Measurements from ENCODE around the gene VPS26C. TPM values are rescaled to one million over a fixed set of nuclear protein-coding genes. Genes with fewer than 3 reads are reported as not detected.

Gene VPS26C
- total and polyA plus RNA-seq, 2 of the 13 experiments (the other 11 are each of a cell fraction or from before 2014, with no cell fraction given) = 30.3 to 39.7 TPM

GRCh38 chr21:37188825-37189224, 78.3 kb downstream of the VPS26C start:
- ATAC-seq = no peak
- Histone ChIP-seq H3K9ac (ENCODE audit: insufficient read depth, low read depth, low read length) (no peak overlapping the region), H3K79me2 (ENCODE audit: insufficient read depth, low read length) (no peaks in the 10 kb centered on the region), H2AFZ (ENCODE audit: low read length) (no peak overlapping the region), H3K4me2 (ENCODE audit: low read depth, low read length) (no peak overlapping the region), H3K27ac (ENCODE audit: extremely low read length, insufficient read depth, low read length) (no peak overlapping the region), H3K4me1 (ENCODE audit: insufficient read depth, low read length) (no peaks in the 10 kb centered on the region), H3K9me3 (ENCODE audit: low read length) (no peaks in the 10 kb centered on the region), H4K20me1 (ENCODE audit: insufficient read depth, low read length) (no peaks in the 10 kb centered on the region), H3K36me3 (replicated peaks in 1 of 2; ENCODE audit: control insufficient read depth in 1 of 2, insufficient read depth in 2 of 2, low read length in 2 of 2) (peaks cover 22 to 75% of the 10 kb centered on the region in 2 experiments), H3K27me3 (ENCODE audit: control insufficient read depth in 1 of 2, insufficient read depth in 2 of 2, low read length in 2 of 2) (no peaks in the 10 kb centered on the region), H3K4me3 (replicated peaks in 1 of 3; ENCODE audit: insufficient read depth in 1 of 3, low read depth in 2 of 3, low read length in 3 of 3) (no peak overlapping the region)
- no TSS peak for BruUV-seq (replicated peaks)
- DNase-seq (ENCODE audit: low spot score) = no peak
- ChIA-PET POLR2A (no interaction called here), CTCF (ENCODE audit: low intra/inter-chr PET ratio, low total read pairs) (no interaction called here)
- 90% methylated on average over 1 of the region's 1 CpG for WGBS (ENCODE audit: low lambda C conversion rate)
- FAIRE-seq = no peak
- TF ChIP-seq DR1 (CRISPR knock-in tag; IDR thresholded peaks at IDR 0.05) (no peak), ZNF777 (CRISPR knock-in tag; IDR thresholded peaks at IDR 0.05) (no peak), ZNF576 (CRISPR knock-in tag; IDR thresholded peaks at IDR 0.05) (no peak), MNT (IDR thresholded peaks at IDR 0.05) (peak; percentile 47), RBM22 (optimal IDR thresholded peaks at IDR 0.05; ENCODE audit: low read length) (no peak)
- intact Hi-C loops (cut with micrococcal nuclease; ENCODE audit: unreplicated experiment) (no loop called here), in situ Hi-C loops (cut with HindIII; ENCODE audit: extremely low pct_ligation_motif_present, low pct_unique_long_range_greater_than_20kb) (no loop called here)

- Histone ChIP-seq H2AFZ (ENCODE audit: low read length) (no peak overlapping the region), H3K36me3 (replicated peaks in 1 of 2; ENCODE audit: control insufficient read depth in 1 of 2, insufficient read depth in 2 of 2, low read length in 2 of 2) (peaks cover 20 to 71% of the 10 kb centered on the region in 2 experiments), H3K9ac (ENCODE audit: insufficient read depth, low read depth, low read length) (no peak overlapping the region), H3K27me3 (ENCODE audit: control insufficient read depth in 1 of 2, insufficient read depth in 2 of 2, low read length in 2 of 2) (no peaks in the 10 kb centered on the region), H3K4me1 (ENCODE audit: insufficient read depth, low read length) (no peaks in the 10 kb centered on the region), H3K4me3 (replicated peaks in 1 of 3; ENCODE audit: insufficient read depth in 1 of 3, low read depth in 2 of 3, low read length in 3 of 3) (no peak overlapping the region), H3K27ac (ENCODE audit: extremely low read length, insufficient read depth, low read length) (no peak overlapping the region), H3K4me2 (ENCODE audit: low read depth, low read length) (no peak overlapping the region), H4K20me1 (ENCODE audit: insufficient read depth, low read length) (no peaks in the 10 kb centered on the region), H3K9me3 (ENCODE audit: low read length) (no peaks in the 10 kb centered on the region), H3K79me2 (ENCODE audit: insufficient read depth, low read length) (no peaks in the 10 kb centered on the region)
- CTCF ChIA-PET (ENCODE audit: low intra/inter-chr PET ratio, low total read pairs) = no interaction called here
- BruUV-seq (replicated peaks) = no TSS peak
- FAIRE-seq = no peak
- in situ Hi-C loops (cut with HindIII; ENCODE audit: extremely low pct_ligation_motif_present, low pct_unique_long_range_greater_than_20kb) = no loop called here
- no peak for DNase-seq (ENCODE audit: low spot score)
- 91% methylated on average over 2 of the region's 2 CpGs for WGBS (ENCODE audit: low lambda C conversion rate)
- TF ChIP-seq ZNF451 (CRISPR knock-in tag; IDR thresholded peaks at IDR 0.05) = no peak
- no peak for ATAC-seq
- intact Hi-C loops (cut with micrococcal nuclease; ENCODE audit: unreplicated experiment) = no loop called here
- POLR2A ChIA-PET = no interaction called here
Observed at GRCh38 chr21:37186983-37187382, 80.2 kb downstream of the VPS26C start.

Data from HepG2 (cell line).